ENCODE results near the gene ANK2.

The ANK2 gene

GRCh38 chr4:113358784-113359183 is 309.3 kb downstream of the ANK2 start:
- Histone ChIP-seq H3K4me1 (ENCODE audit: insufficient read depth, low read length, poor library complexity, severe bottlenecking) (peaks cover 26% of the 10 kb centered on the region), H3K79me2 (ENCODE audit: insufficient read depth, low read length) (no peaks in the 10 kb centered on the region), H3K4me3 (ENCODE audit: low read length, poor library complexity, severe bottlenecking) (no peak overlapping the region), H3K9me2 (replicated peaks; ENCODE audit: low read depth, low read length) (no peaks in the 10 kb centered on the region), H3F3A (ENCODE audit: low read depth) (peaks cover 16% of the 10 kb centered on the region), H3K27me3 (ENCODE audit: insufficient read depth, low read length, poor library complexity, severe bottlenecking) (no peaks in the 10 kb centered on the region), H3K4me2 (ENCODE audit: low read depth, low read length, poor library complexity, severe bottlenecking) (no peak overlapping the region), H4K20me1 (ENCODE audit: insufficient read depth, low read length, poor library complexity, severe bottlenecking) (no peaks in the 10 kb centered on the region), H3K9me3 (ENCODE audit: insufficient read depth, low read depth, low read length) (peaks cover 9% of the 10 kb centered on the region), H3K36me3 (ENCODE audit: insufficient read depth, low read length) (no peaks in the 10 kb centered on the region), H3K9ac (ENCODE audit: low read depth, low read length, poor library complexity, severe bottlenecking) (no peak overlapping the region), H2AFZ (ENCODE audit: low read length) (no peak overlapping the region)
- TF ChIP-seq EZH2phosphoT487 (IDR thresholded peaks at IDR 0.05; ENCODE audit: borderline replicate concordance): no peak
- TF ChIP-seq CTCF (conservative IDR thresholded peaks at IDR 0.05; ENCODE audit: low read length): 0 out of 2 replicates have a peak, but pooled peaks have one; percentile 14

- peak overlapping the region; percentile 0 for H3K4me3 ChIP-seq (ENCODE audit: low read length, poor library complexity, severe bottlenecking)
- no peaks in the 10 kb centered on the region for H3F3A ChIP-seq (ENCODE audit: low read depth)
- H3K9me3 ChIP-seq (ENCODE audit: insufficient read depth, low read depth, low read length): no peaks in the 10 kb centered on the region
- TF ChIP-seq CTCF (conservative IDR thresholded peaks at IDR 0.05; ENCODE audit: low read length): no peak
- no peak for TF ChIP-seq EZH2phosphoT487 (IDR thresholded peaks at IDR 0.05; ENCODE audit: borderline replicate concordance)
- H3K9ac ChIP-seq (ENCODE audit: low read depth, low read length, poor library complexity, severe bottlenecking): no peak overlapping the region
- H3K9me2 ChIP-seq (replicated peaks; ENCODE audit: low read depth, low read length): no peaks in the 10 kb centered on the region
- H3K27me3 ChIP-seq (ENCODE audit: insufficient read depth, low read length, poor library complexity, severe bottlenecking): no peaks in the 10 kb centered on the region
- H3K36me3 ChIP-seq (ENCODE audit: insufficient read depth, low read length): no peaks in the 10 kb centered on the region
- H3K4me2 ChIP-seq (ENCODE audit: low read depth, low read length, poor library complexity, severe bottlenecking): peak overlapping the region; percentile 53
- H3K79me2 ChIP-seq (ENCODE audit: insufficient read depth, low read length): no peaks in the 10 kb centered on the region
- peaks cover 18% of the 10 kb centered on the region for H3K4me1 ChIP-seq (ENCODE audit: insufficient read depth, low read length, poor library complexity, severe bottlenecking)
- H2AFZ ChIP-seq (ENCODE audit: low read length): no peak overlapping the region
- H4K20me1 ChIP-seq (ENCODE audit: insufficient read depth, low read length, poor library complexity, severe bottlenecking): no peaks in the 10 kb centered on the region
Observed at GRCh38 chr4:113365377-113365776, 315.9 kb downstream of the ANK2 start.

- Histone ChIP-seq H3K79me2 (ENCODE audit: insufficient read depth, low read length) (no peaks in the 10 kb centered on the region), H3K9me3 (ENCODE audit: insufficient read depth, low read depth, low read length) (no peaks in the 10 kb centered on the region)
Observed at GRCh38 chr4:113368056-113368455, 318.6 kb downstream of the ANK2 start.

More at GRCh38 chr4:113368056-113368455, 318.6 kb downstream of the ANK2 start:
- no peaks in the 10 kb centered on the region for H3K36me3 ChIP-seq (ENCODE audit: insufficient read depth, low read length)
- H3K4me3 ChIP-seq (ENCODE audit: low read length, poor library complexity, severe bottlenecking): no peak overlapping the region
- no peaks in the 10 kb centered on the region for H3K27me3 ChIP-seq (ENCODE audit: insufficient read depth, low read length, poor library complexity, severe bottlenecking)
- H3K4me2 ChIP-seq (ENCODE audit: low read depth, low read length, poor library complexity, severe bottlenecking): no peak overlapping the region
- H4K20me1 ChIP-seq (ENCODE audit: insufficient read depth, low read length, poor library complexity, severe bottlenecking): no peaks in the 10 kb centered on the region
- H3K9ac ChIP-seq (ENCODE audit: low read depth, low read length, poor library complexity, severe bottlenecking): no peak overlapping the region
- no peaks in the 10 kb centered on the region for H3K9me2 ChIP-seq (replicated peaks; ENCODE audit: low read depth, low read length)
- H2AFZ ChIP-seq (ENCODE audit: low read length): no peak overlapping the region
- no peaks in the 10 kb centered on the region for H3F3A ChIP-seq (ENCODE audit: low read depth)
- TF ChIP-seq EZH2phosphoT487 (IDR thresholded peaks at IDR 0.05; ENCODE audit: borderline replicate concordance) (no peak), CTCF (conservative IDR thresholded peaks at IDR 0.05; ENCODE audit: low read length) (no peak)
- peaks cover 18% of the 10 kb centered on the region for H3K4me1 ChIP-seq (ENCODE audit: insufficient read depth, low read length, poor library complexity, severe bottlenecking)

Data from Loucy (cell line).